DOHH2 (cell line): ENCODE data around the gene OR4L1.

Experiments used
- H3F3A ChIP-seq: fragments of 200-600 bp; sonication (generic), shearing (Covaris generic); 2 replicates; pipeline ENCODE4 v1.6.0; 2016; ENCODE audit warnings: antibody characterized with exemption, mild to moderate bottlenecking; ENCODE audit not compliant: control insufficient read depth, insufficient read depth
- H3K27ac ChIP-seq: fragments of 200-600 bp; sonication (generic); 2 replicates; pipeline ENCODE4 v1.5.1; 2014; ENCODE audit warnings: low read depth, mild to moderate bottlenecking, low read length, moderate library complexity
- H3K27me3 ChIP-seq: fragments of 200-600 bp; sonication (generic); 2 replicates; pipeline ENCODE4 v1.6.1; 2014; ENCODE audit warnings: mild to moderate bottlenecking, low read length, mixed read lengths; ENCODE audit not compliant: control insufficient read depth
- H3K36me3 ChIP-seq: fragments of 200-600 bp; sonication (generic); 2 replicates; pipeline ENCODE4 v1.6.1; 2014; ENCODE audit warnings: mild to moderate bottlenecking, low read length, moderate library complexity, mixed read lengths; ENCODE audit not compliant: control insufficient read depth
- H3K4me1 ChIP-seq: fragments of 200-600 bp; sonication (generic); 2 replicates; pipeline ENCODE4 v1.6.1; 2014; ENCODE audit warnings: mild to moderate bottlenecking, low read length, mixed read lengths; ENCODE audit not compliant: control insufficient read depth
- H3K4me2 ChIP-seq: fragments of 200-600 bp; sonication (generic); 2 replicates; pipeline ENCODE4 v1.6.0; 2014; ENCODE audit warnings: mild to moderate bottlenecking, low read length, moderate library complexity
- H3K4me3 ChIP-seq: fragments of 200-600 bp; sonication (generic); 2 replicates; pipeline ENCODE4 v1.5.1; 2014; ENCODE audit warnings: mild to moderate bottlenecking, low read length, mixed read lengths
- H3K79me2 ChIP-seq: fragments of 200-600 bp; sonication (generic); 2 replicates; pipeline ENCODE4 v1.6.1; 2014; ENCODE audit warnings: mild to moderate bottlenecking, low read length, mixed read lengths; ENCODE audit not compliant: control insufficient read depth
- H3K9me2 ChIP-seq: fragments of 200-600 bp; sonication (generic); replicated peaks from 2 replicates; pipeline ENCODE4 v1.6.1; 2014; ENCODE audit warnings: mild to moderate bottlenecking, low read length, mixed read lengths; ENCODE audit not compliant: control insufficient read depth
- H3K9me3 ChIP-seq: fragments of 200-600 bp; sonication (generic); 2 replicates; pipeline ENCODE4 v1.6.1; 2014; ENCODE audit warnings: antibody characterized with exemption, low read length, mixed read lengths; ENCODE audit not compliant: control insufficient read depth, insufficient read depth
- H4K20me1 ChIP-seq: fragments of 200-600 bp; sonication (generic); 2 replicates; pipeline ENCODE4 v1.6.0; 2014; ENCODE audit warnings: low read depth, mild to moderate bottlenecking, antibody characterized with exemption, low read length, moderate library complexity; ENCODE audit not compliant: control insufficient read depth, insufficient read depth
- CTCF ChIP-seq: fragments of 200-600 bp; sonication (generic); IDR thresholded peaks from one replicate; pipeline ENCODE4 v1.5.1; 2014; ENCODE audit warnings: antibody characterized with exemption, mild to moderate bottlenecking, low read depth, low read length; ENCODE audit not compliant: poor library complexity, severe bottlenecking
- EZH2phosphoT487 ChIP-seq: fragments of 200-600 bp; sonication (generic); IDR thresholded peaks from 2 replicates; pipeline ENCODE4 v1.6.1; 2017; ENCODE audit warnings: borderline replicate concordance, mild to moderate bottlenecking, antibody characterized with exemption, low read length, moderate library complexity, mixed read lengths

The OR4L1 gene

GRCh38 chr14:20035449-20035848 is 24.4 kb upstream of the OR4L1 start:
- Histone ChIP-seq H3K27me3 (no peaks in the 10 kb centered on the region), H3K79me2 (no peaks in the 10 kb centered on the region), H3K27ac (no peak overlapping the region), H4K20me1 (no peaks in the 10 kb centered on the region), H3K9me2 (no peaks in the 10 kb centered on the region), H3K9me3 (no peaks in the 10 kb centered on the region), H3K36me3 (no peaks in the 10 kb centered on the region), H3K4me2 (no peak overlapping the region), H3K4me1 (no peaks in the 10 kb centered on the region), H3F3A (no peaks in the 10 kb centered on the region), H3K4me3 (no peak overlapping the region)
- TF ChIP-seq EZH2phosphoT487 (no peak), CTCF (no peak)

GRCh38 chr14:20035938-20036337 is 23.9 kb upstream of the OR4L1 start, which contains the start of gene OR4K13:
TSS of gene OR4K13 (minus strand) at chr14:20036038. CDS start at chr14:20034758, 1,280 bp downstream.
- no peaks in the 10 kb centered on the region for H3K79me2 ChIP-seq
- TF ChIP-seq CTCF (no peak), EZH2phosphoT487 (no peak)
- no peaks in the 10 kb centered on the region for H3K9me3 ChIP-seq

GRCh38 chr14:20044243-20044642 is 15.6 kb upstream of the OR4L1 start:
- no peaks in the 10 kb centered on the region for H3K4me1 ChIP-seq
- no peak overlapping the region for H3K27ac ChIP-seq
- H3K9me2 ChIP-seq: no peaks in the 10 kb centered on the region
- no peaks in the 10 kb centered on the region for H3F3A ChIP-seq
- no peaks in the 10 kb centered on the region for H4K20me1 ChIP-seq
- H3K79me2 ChIP-seq: no peaks in the 10 kb centered on the region
- no peaks in the 10 kb centered on the region for H3K36me3 ChIP-seq
- no peaks in the 10 kb centered on the region for H3K27me3 ChIP-seq
- no peak for TF ChIP-seq CTCF
- no peak for TF ChIP-seq EZH2phosphoT487
- H3K9me3 ChIP-seq: no peaks in the 10 kb centered on the region
- H3K4me2 ChIP-seq: no peak overlapping the region
- H3K4me3 ChIP-seq: no peak overlapping the region

More at GRCh38 chr14:20035938-20036337, 23.9 kb upstream of the OR4L1 start, which contains the start of gene OR4K13:
- Histone ChIP-seq H3F3A (no peaks in the 10 kb centered on the region), H3K4me3 (no peak within 1 kb of the TSS), H3K4me2 (no peak within 1 kb of the TSS), H4K20me1 (no peaks in the 10 kb centered on the region), H3K4me1 (no peaks in the 10 kb centered on the region), H3K9me2 (no peaks in the 10 kb centered on the region), H3K36me3 (no peaks in the 10 kb centered on the region), H3K27me3 (no peaks in the 10 kb centered on the region), H3K27ac (no peak within 1 kb of the TSS)
